ENCODE results near the gene HTR3C. TPM values are rescaled to one million over a fixed set of nuclear protein-coding genes. Genes with fewer than 3 reads are reported as not detected.
"Not testable (repeated sequence)": the region's sequence is repeated elsewhere in the genome, so short reads cannot be mapped to it uniquely, and the experiment has no call there.

The HTR3C gene
- polyA plus RNA-seq, 1 experiment, result not detected

- ChIA-PET CTCF (interaction anchor here (1.4 kb wide), 1 partner anchor 10 kb away, joined by 4 read pairs; the partner anchor contains the start of gene HTR3D), POLR2A (no interaction called here)
- no peak for TF ChIP-seq CTCF (IDR thresholded peaks at IDR 0.05; ENCODE audit: insufficient read depth, low read depth, low read length)
Measured at GRCh38 chr3:184022323-184022722, 30.5 kb upstream of the HTR3C start.

GRCh38 chr3:184025256-184025655, 27.6 kb upstream of the HTR3C start:
- H3K4me3 ChIP-seq (ENCODE audit: low read depth, low read length); DNase-seq (ENCODE audit: low read depth); H3K36me3 ChIP-seq (ENCODE audit: control insufficient read depth, insufficient read depth, low read length); H3K27me3 ChIP-seq (ENCODE audit: control insufficient read depth, insufficient read depth, low read length); POLR2A ChIA-PET: not testable (repeated sequence)
- CTCF ChIA-PET, result interaction anchor here (1.5 kb wide), 1 partner anchor 127 kb away, joined by 4 read pairs; no protein-coding TSS in a partner anchor

More at GRCh38 chr3:184022323-184022722, 30.5 kb upstream of the HTR3C start:
- no peak for DNase-seq (ENCODE audit: low read depth)
- no peak overlapping the region for H3K4me3 ChIP-seq (ENCODE audit: low read depth, low read length)
- no peaks in the 10 kb centered on the region for H3K36me3 ChIP-seq (ENCODE audit: control insufficient read depth, insufficient read depth, low read length)
- H3K27me3 ChIP-seq (ENCODE audit: control insufficient read depth, insufficient read depth, low read length), result no peaks in the 10 kb centered on the region; the same call in 1 of the 2 replicates

- DNase-seq (ENCODE audit: low read depth); H3K27me3 ChIP-seq (ENCODE audit: control insufficient read depth, insufficient read depth, low read length); POLR2A ChIA-PET; H3K4me3 ChIP-seq (ENCODE audit: low read depth, low read length); CTCF ChIA-PET; H3K36me3 ChIP-seq (ENCODE audit: control insufficient read depth, insufficient read depth, low read length): not testable (repeated sequence)
Measured at GRCh38 chr3:184028275-184028890, 24.5 kb upstream of the HTR3C start.

GRCh38 chr3:184029443-184029842, 23.4 kb upstream of the HTR3C start:
- no peak overlapping the region for H3K4me3 ChIP-seq (ENCODE audit: low read depth, low read length)
- H3K27me3 ChIP-seq (ENCODE audit: control insufficient read depth, insufficient read depth, low read length), result peaks cover 4% of the 10 kb centered on the region
- CTCF ChIA-PET, result interaction anchor here (1.0 kb wide), 2 partner anchors 11 kb away, joined by 3 read pairs; no protein-coding TSS in a partner anchor
- DNase-seq (ENCODE audit: low read depth), result no peak
- no peaks in the 10 kb centered on the region for H3K36me3 ChIP-seq (ENCODE audit: control insufficient read depth, insufficient read depth, low read length)
- POLR2A ChIA-PET, result no interaction called here
- no peak for TF ChIP-seq CTCF (IDR thresholded peaks at IDR 0.05; ENCODE audit: insufficient read depth, low read depth, low read length)

- no peak for TF ChIP-seq CTCF (IDR thresholded peaks at IDR 0.05; ENCODE audit: insufficient read depth, low read depth, low read length)
- Histone ChIP-seq H3K27me3 (ENCODE audit: control insufficient read depth, insufficient read depth, low read length) (peaks cover 4% of the 10 kb centered on the region), H3K4me3 (ENCODE audit: low read depth, low read length) (no peak overlapping the region), H3K36me3 (ENCODE audit: control insufficient read depth, insufficient read depth, low read length) (no peaks in the 10 kb centered on the region)
- no peak for DNase-seq (ENCODE audit: low read depth)
- POLR2A ChIA-PET, result no interaction called here
- CTCF ChIA-PET, result interaction anchor here (0.6 kb wide), 1 partner anchor 21 kb away, joined by 4 read pairs; no protein-coding TSS in a partner anchor
Measured at GRCh38 chr3:184030536-184030935, 22.3 kb upstream of the HTR3C start.

- H3K36me3 ChIP-seq (ENCODE audit: control insufficient read depth, insufficient read depth, low read length), result no peaks in the 10 kb centered on the region
- no peak within 1 kb of the TSS for H3K4me3 ChIP-seq (ENCODE audit: low read depth, low read length)
- ChIA-PET CTCF (interaction anchor here (1.5 kb wide), 1 partner anchor 8 kb away, joined by 4 read pairs; no protein-coding TSS in a partner anchor), POLR2A (no interaction called here)
- TF ChIP-seq CTCF (IDR thresholded peaks at IDR 0.05; ENCODE audit: insufficient read depth, low read depth, low read length), result no peak
- peaks cover 4% of the 10 kb centered on the region for H3K27me3 ChIP-seq (ENCODE audit: control insufficient read depth, insufficient read depth, low read length)
- no peak for DNase-seq (ENCODE audit: low read depth)
Measured at GRCh38 chr3:184031187-184031792, 21.6 kb upstream of the HTR3C start, which contains the start of gene HTR3D. TSS of gene HTR3D (plus strand) at chr3:184031742. CDS start at chr3:184031742, 0 bp downstream.
